Activated T-cell treated with anti-CD3 and anti-CD28 coated beads, Interleukin-2, amount 50 U/mL, for 4 hours (primary cell): Measurements from ENCODE around the gene KRT24. TPM values are rescaled to one million over a fixed set of nuclear protein-coding genes. Genes with fewer than 3 reads are reported as not detected.
"Not testable (repeated sequence)": the region's sequence is repeated elsewhere in the genome, so short reads cannot be mapped to it uniquely, and the experiment has no call there.

Source experiments
- ATAC-seq, 2 donors: fragments of 200-7000 bp; cut with Tn5 transposase; one replicate each; pipeline ENCODE4 v1.10.0; 2021
- DNase-seq: peaks from one replicate; pipeline ENCODE4 v3.0.0-alpha.2; 2020
- H3K27me3 Mint-ChIP-seq: one replicate; pipeline ENCODE4 v1.8.0; 2021; ENCODE audit warnings: low read depth, mixed read lengths
- H3K36me3 Mint-ChIP-seq: one replicate; pipeline ENCODE4 v1.8.0; 2022; ENCODE audit warnings: mixed read lengths; ENCODE audit not compliant: insufficient read depth
- H3K4me1 Mint-ChIP-seq: one replicate; pipeline ENCODE4 v1.8.0; 2021; ENCODE audit warnings: low read depth, mixed read lengths
- H3K4me3 Mint-ChIP-seq: one replicate; pipeline ENCODE4 v1.8.0; 2021; ENCODE audit warnings: mild to moderate bottlenecking, moderate library complexity, mixed read lengths
- H3K9me3 Mint-ChIP-seq: one replicate; pipeline ENCODE4 v1.8.0; 2021; ENCODE audit warnings: mixed read lengths
- total RNA-seq, 3 donors: library from RNA; stranded (reverse); gene quantifications; one replicate each; pipeline ENCODE4 v1.2.1, GENCODE V29; 2021

Gene KRT24
- not detected for total RNA-seq

DNA sequence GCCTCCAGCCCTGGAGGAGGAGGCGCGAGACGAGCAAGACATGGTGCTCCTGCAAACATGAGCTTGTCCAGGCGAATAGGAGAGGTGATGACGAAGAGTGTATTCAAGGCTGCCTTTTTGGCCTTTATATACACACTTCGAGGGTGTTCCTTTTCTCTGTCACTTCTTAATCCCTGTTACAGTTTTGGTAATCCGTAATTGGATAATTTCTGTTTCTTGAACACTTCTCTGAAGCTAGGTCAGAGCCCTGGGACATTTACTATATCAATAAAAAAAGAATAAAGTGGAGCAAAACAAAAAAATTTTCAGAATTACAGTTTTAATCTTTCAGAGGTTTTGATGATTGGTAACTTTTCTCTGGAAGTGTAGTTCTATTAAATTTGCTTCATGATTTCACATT, at the start of gene KRT24:
Gene KRT24 (minus strand): TSS at position 101 of the 400 bp plus-strand sequence. CDS start 59 bp downstream, at position 42.
- ATAC-seq (no peak), DNase-seq (no peak)
- Mint-ChIP-seq H3K27me3 (peaks cover 29% of the 10 kb centered on the region), H3K36me3 (no peaks in the 10 kb centered on the region), H3K9me3 (no peaks in the 10 kb centered on the region), H3K4me1 (no peaks in the 10 kb centered on the region), H3K4me3 (no peak within 1 kb of the TSS)

DNA sequence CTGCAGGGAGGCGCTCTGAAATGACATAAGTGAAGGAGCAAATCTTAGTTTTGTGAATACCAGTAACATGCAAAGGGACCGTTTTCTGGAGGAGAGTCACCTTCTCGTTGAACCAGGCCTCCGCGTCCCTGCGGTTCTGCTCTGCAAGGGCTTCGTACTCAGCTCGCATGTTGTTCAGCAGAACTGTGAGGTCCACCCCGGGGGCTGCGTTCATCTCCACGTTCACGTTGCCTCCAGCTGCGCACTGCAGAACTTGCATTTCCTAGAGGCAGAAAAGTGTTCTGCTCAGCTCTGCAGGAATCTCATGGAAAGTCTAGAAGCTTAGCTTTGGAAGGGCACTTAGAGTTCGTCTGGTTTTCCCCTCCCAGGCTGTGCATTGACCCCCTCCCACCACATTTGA, 47.5 kb upstream of the KRT24 start:
- Mint-ChIP-seq H3K27me3 (peaks cover 52% of the 10 kb centered on the region), H3K36me3 (no peaks in the 10 kb centered on the region), H3K9me3 (peaks cover 4% of the 10 kb centered on the region), H3K4me1 (no peaks in the 10 kb centered on the region), H3K4me3 (no peak overlapping the region)
- ATAC-seq (no peak), DNase-seq (no peak)

DNA sequence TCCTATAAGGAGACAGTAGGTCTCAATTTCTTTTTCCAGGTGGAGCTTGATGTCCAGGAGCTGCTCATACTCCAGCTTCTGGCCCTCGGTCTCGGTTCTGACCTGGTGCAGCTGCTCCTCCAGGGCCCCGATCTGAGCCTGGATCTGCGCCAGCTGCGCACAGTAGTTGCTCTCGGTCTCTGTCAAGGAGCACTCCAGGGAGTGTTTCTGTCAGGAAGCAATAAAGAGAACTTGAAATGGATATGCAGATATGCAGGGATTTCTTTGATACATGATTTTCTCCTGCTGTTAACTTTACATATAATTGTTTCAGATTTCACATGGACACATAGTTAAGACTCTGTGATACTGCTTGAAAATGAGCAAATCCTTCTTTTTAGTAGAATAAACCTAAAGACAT, 46.8 kb upstream of the KRT24 start:
- DNase-seq = no peak
- Mint-ChIP-seq H3K4me1 (no peaks in the 10 kb centered on the region), H3K27me3 (peaks cover 49% of the 10 kb centered on the region), H3K9me3 (peaks cover 4% of the 10 kb centered on the region), H3K4me3 (no peak overlapping the region), H3K36me3 (no peaks in the 10 kb centered on the region)
- no peak for ATAC-seq

DNA sequence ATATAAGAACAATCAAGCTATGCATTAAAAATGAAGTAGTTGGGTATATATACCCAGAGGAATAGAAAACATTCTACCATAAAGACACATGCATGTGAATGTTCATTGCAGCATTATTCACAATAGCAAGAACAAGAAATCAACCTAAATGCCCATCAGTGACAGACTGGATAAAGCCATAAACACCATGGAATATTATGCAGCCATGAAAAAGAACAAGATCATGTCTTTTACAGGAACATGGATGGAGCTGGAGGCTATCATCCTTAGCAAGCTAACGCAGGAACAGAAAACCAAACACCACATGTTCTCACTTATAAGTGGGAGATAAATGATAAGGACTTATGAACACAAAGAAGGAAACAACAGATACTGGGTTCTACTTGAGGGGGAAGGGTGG, 45.1 kb upstream of the KRT24 start:
- not testable (repeated sequence) for H3K36me3 Mint-ChIP-seq, H3K9me3 Mint-ChIP-seq, DNase-seq, ATAC-seq, H3K4me1 Mint-ChIP-seq, H3K4me3 Mint-ChIP-seq
- H3K27me3 Mint-ChIP-seq = peaks cover 52% of the 10 kb centered on the region

DNA sequence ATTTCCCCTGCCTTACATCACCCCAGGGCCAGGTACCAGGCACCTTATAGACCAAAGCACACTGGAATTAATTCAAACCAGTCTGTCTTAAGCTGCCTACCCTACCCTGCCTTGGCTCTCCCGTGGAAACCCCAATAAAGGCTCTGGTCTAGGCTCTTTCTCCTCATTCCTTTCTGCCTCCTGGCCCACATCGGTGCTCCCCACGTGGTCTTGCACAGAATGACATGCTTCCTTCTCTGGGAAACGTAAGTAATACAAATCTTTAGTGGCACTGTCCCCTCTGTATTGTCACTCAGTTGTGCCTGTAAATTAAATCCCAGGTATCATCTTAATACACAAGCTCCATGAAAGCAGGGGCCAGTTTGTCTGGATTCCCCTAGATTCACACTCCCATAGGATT, 35.0 kb upstream of the KRT24 start:
- DNase-seq = no peak
- no peaks in the 10 kb centered on the region for H3K4me1 Mint-ChIP-seq

DNA sequence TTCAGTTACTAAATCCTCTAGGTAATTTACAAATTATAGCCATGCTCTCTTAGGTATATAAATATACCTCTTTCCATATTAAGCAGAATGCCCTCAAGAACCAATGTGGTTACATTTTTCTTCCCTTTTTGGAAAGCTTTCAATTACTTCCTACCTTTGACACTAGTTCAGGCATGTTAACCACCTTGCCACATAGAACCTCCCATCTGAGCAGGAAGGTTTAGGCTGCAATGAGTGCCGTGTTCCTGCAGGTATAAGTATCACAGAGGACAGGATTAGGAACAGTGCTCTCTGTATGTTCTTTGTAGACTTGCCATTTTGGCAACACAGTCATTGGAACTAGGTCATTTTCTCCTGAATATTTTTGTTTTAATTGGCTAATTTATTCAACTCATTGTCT, 31.5 kb upstream of the KRT24 start:
- Mint-ChIP-seq H3K9me3 (no peaks in the 10 kb centered on the region), H3K4me1 (no peaks in the 10 kb centered on the region), H3K27me3 (peaks cover 31% of the 10 kb centered on the region), H3K36me3 (no peaks in the 10 kb centered on the region), H3K4me3 (no peak overlapping the region)
- no peak for ATAC-seq
- no peak for DNase-seq

More for the DNA sequence above, 35.0 kb upstream of the KRT24 start:
- no peak for ATAC-seq
- H3K36me3 Mint-ChIP-seq = peaks cover 2% of the 10 kb centered on the region
- H3K9me3 Mint-ChIP-seq = peaks cover 4% of the 10 kb centered on the region
- H3K4me3 Mint-ChIP-seq = no peak overlapping the region
- peaks cover 30% of the 10 kb centered on the region for H3K27me3 Mint-ChIP-seq

DNA sequence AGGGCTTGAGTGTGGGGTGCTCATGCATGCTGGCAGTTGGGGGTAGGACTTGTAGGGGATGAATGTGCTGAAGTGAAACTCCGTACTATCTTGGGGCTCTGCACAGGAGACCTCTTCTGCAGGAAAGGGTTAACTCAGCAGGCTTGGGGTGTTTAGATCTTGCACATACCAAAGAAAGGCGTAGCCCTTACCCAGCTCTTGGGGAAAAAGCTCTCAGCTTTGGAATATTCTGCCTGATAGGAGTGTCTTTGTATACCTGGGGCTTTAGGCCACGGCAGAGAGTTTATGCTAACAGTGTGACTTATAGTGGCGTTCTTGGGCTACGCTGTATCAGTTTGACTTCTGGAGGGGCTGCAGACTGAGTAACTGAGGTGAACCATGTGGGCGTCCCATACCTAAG, 30.5 kb upstream of the KRT24 start:
- no peak for DNase-seq
- no peaks in the 10 kb centered on the region for H3K4me1 Mint-ChIP-seq
- no peak for ATAC-seq
- no peak overlapping the region for H3K4me3 Mint-ChIP-seq
- peaks cover 32% of the 10 kb centered on the region for H3K27me3 Mint-ChIP-seq
- H3K9me3 Mint-ChIP-seq = no peaks in the 10 kb centered on the region
- no peaks in the 10 kb centered on the region for H3K36me3 Mint-ChIP-seq

DNA sequence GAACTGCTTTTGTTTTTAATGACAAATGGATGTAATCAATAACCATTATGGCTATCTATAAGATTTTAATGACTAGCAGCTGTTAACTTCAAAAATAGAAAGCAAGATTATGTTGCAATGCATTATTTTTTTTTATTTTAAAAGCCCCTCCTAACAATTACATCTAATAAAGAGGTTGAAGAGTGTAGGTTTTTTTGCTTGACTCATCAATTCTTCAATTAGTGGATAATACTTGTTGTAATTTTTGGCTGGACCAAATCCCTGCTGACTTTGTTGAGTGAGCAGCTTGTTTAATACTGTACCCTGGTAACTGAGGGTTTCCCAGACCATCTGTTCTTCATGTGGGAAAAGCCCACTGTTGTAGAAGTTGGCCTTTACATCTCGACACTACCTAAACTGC, 27.4 kb upstream of the KRT24 start:
- ATAC-seq (no peak), DNase-seq (no peak)
- Mint-ChIP-seq H3K9me3 (no peaks in the 10 kb centered on the region), H3K36me3 (no peaks in the 10 kb centered on the region), H3K4me3 (no peak overlapping the region), H3K4me1 (no peaks in the 10 kb centered on the region), H3K27me3 (peaks cover 31% of the 10 kb centered on the region)

DNA sequence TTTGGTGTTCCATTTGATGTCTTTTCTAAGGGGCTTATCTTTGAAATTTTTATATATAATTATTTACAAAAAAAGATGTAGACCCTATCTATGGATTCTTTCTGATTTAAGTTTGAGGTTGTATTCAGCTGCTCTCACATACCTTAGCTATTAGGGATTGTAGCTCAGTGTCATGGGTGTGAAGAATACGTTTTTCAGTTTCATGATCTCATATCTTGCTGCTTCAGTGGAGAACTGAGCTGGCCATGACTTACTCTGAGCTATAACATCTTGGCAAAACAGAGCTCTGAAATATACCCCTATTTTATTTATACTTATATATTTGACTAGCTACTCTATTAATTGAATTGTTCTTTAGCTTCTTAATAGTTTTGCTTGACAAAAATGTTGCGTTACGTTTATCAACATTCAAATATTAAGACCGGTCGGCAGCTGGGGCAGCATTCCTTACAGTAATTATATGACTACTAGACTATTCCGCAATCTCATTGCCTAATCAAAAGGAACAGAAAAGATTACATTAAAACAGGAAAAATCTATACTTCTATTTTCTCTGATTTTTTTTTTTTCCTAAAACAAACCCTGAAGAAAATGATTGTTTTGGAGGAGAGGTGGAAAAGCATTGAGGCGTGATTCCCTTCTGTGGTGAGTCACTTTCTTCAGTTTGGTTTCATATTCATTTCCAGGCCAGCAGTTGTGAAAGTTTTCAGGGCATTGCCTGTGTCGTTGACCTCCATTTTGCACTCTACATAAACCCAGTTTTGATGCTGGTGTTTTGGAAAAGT, 24.1 kb upstream of the KRT24 start:
- Mint-ChIP-seq H3K4me3 (no peak overlapping the region), H3K27me3 (peaks cover 44% of the 10 kb centered on the region), H3K9me3 (no peaks in the 10 kb centered on the region), H3K4me1 (no peaks in the 10 kb centered on the region), H3K36me3 (no peaks in the 10 kb centered on the region)
- ATAC-seq (peak in 1 of 2 donors; percentile 91), DNase-seq (no peak)

DNA sequence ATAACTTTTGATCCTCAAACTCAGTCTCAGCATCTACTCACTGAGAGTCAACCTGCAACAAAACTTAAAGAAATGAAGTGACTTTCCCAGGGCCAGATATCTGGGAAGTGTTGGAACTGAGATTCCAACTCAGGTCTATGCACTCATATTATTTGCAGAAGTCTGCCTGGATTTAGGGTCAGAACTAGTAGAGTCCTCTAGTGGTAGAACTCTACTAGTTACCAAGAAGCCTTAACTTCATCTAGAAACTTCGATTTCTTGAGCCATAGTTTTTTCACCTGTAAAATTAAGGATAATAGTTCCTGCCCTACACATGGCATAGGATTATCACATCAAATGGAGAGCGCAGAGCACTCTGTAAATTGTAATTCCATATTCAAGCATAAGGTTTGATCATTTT, 23.4 kb upstream of the KRT24 start:
- DNase-seq (no peak), ATAC-seq (no peak)
- Mint-ChIP-seq H3K27me3 (peaks cover 40% of the 10 kb centered on the region), H3K36me3 (no peaks in the 10 kb centered on the region), H3K4me1 (no peaks in the 10 kb centered on the region), H3K9me3 (no peaks in the 10 kb centered on the region), H3K4me3 (no peak overlapping the region)

DNA sequence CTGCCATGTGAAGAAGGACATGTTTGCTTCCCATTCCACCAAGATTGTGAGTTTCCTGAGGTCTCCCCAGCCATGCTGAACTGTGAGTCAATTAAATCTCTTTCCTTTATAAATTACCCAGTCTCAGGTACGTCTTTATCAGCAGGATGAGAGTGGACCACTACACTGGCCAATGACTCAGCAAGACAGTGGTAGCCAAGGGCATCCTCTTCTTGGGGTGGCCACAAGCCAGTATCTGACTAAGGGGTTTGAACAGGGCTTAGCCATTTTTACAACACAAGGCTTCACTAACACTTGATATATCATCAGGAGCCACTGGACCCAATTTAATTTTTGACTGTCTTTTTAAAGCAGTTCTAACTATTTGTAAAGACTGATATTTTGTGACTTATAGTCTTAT, 21.1 kb upstream of the KRT24 start:
- no peaks in the 10 kb centered on the region for H3K9me3 Mint-ChIP-seq
- H3K27me3 Mint-ChIP-seq = peaks cover 28% of the 10 kb centered on the region
- no peaks in the 10 kb centered on the region for H3K4me1 Mint-ChIP-seq
- DNase-seq = no peak
- no peaks in the 10 kb centered on the region for H3K36me3 Mint-ChIP-seq
- no peak overlapping the region for H3K4me3 Mint-ChIP-seq
- no peak for ATAC-seq

DNA sequence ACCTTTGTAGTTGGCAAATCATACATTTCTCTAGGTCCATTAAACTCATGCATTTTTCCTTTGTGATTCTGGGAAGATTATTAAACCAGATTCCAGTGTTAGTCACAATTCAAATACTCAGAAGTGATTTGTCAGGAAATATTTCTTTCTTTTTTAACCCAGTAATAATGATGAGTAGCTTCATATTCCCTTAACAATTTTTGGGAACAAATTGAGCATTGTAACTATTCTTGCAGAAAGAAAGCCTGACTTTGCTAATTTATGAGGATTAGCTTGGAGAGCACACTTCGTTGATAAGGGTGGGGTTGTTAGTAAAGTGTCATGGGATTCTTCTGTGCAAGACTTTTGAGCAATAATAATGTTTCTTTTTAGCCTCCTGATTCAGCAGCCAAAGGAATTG, 18.7 kb upstream of the KRT24 start:
- no peaks in the 10 kb centered on the region for H3K36me3 Mint-ChIP-seq
- H3K9me3 Mint-ChIP-seq = no peaks in the 10 kb centered on the region
- H3K27me3 Mint-ChIP-seq = peaks cover 37% of the 10 kb centered on the region
- ATAC-seq (no peak), DNase-seq (no peak)
- no peaks in the 10 kb centered on the region for H3K4me1 Mint-ChIP-seq
- H3K4me3 Mint-ChIP-seq = no peak overlapping the region

DNA sequence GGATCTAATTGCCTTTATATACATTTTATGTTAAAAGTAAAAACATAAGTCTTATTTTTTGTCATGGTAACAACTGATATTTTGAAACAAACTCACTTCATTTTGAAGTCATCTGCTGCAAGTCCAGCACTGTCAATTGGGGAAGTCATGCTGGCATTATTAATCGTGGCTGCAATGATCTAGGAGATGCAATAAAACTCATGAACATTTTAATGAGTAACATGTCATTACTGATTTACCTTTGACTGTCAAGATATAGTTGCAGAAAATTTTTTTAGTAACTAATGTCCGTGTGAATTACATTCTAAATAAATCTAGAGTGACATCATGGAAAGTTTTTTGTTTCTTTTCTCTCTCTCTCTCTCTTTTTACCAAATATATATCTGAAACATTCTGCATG, 17.3 kb upstream of the KRT24 start:
- peaks cover 33% of the 10 kb centered on the region for H3K27me3 Mint-ChIP-seq
- H3K9me3 Mint-ChIP-seq = no peaks in the 10 kb centered on the region
- no peak overlapping the region for H3K4me3 Mint-ChIP-seq
- no peak for DNase-seq
- no peaks in the 10 kb centered on the region for H3K36me3 Mint-ChIP-seq
- no peak for ATAC-seq
- H3K4me1 Mint-ChIP-seq = no peaks in the 10 kb centered on the region

DNA sequence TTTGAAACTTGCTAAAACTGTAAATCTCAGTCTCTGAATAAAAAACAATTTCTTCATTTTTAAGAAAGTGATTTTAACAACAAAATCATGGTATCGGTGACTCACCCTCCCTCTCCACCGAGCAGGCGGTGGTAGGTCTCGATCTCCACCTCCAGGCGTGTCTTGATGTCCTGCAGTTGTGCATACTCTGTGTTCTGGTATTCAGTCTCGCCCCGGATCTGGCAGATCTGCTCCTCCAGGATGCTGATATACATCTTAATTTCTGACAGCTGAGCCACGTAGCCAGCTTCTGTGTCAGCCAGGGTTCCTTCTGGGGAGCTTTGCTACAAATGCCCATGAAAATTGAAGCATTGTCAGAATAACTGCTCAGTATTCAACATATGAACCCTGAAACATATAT, 15.4 kb upstream of the KRT24 start:
- DNase-seq = no peak
- no peaks in the 10 kb centered on the region for H3K36me3 Mint-ChIP-seq
- ATAC-seq = no peak
- no peak overlapping the region for H3K4me3 Mint-ChIP-seq
- H3K4me1 Mint-ChIP-seq = no peaks in the 10 kb centered on the region
- no peaks in the 10 kb centered on the region for H3K9me3 Mint-ChIP-seq
- H3K27me3 Mint-ChIP-seq = peaks cover 28% of the 10 kb centered on the region

DNA sequence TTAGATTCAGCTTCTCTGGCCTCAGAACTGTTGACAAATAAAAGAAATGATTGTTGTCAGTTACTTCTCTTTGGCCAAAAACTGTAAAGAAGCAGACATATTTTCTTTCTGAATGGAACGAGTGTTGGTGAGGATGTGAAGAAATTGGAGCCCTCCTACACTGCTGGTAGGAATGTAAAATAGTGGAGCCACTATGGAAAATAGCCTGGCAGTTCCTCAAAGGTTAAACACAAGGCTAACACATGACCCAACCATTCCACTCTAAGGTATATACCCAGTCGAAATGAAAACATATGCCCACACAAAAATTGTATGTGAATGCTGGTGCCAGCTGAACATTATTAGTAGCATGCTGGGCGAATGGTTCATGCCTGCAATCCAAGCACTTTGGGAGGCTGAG, 14.2 kb upstream of the KRT24 start:
- H3K9me3 Mint-ChIP-seq = no peaks in the 10 kb centered on the region
- H3K36me3 Mint-ChIP-seq = no peaks in the 10 kb centered on the region
- no peaks in the 10 kb centered on the region for H3K4me1 Mint-ChIP-seq
- H3K4me3 Mint-ChIP-seq = no peak overlapping the region
- no peak for ATAC-seq
- peaks cover 18% of the 10 kb centered on the region for H3K27me3 Mint-ChIP-seq
- no peak for DNase-seq
